ENCODE measurements around the gene LRRC59.

Gene LRRC59

GRCh38 chr17:50362661-50363060, 34.7 kb downstream of the LRRC59 start:
- no peak for DNase-seq (ENCODE audit: low spot score)
- TF ChIP-seq CTCF (IDR thresholded peaks at IDR 0.05; ENCODE audit: extremely low read depth, missing control alignments) = no peak

DNA sequence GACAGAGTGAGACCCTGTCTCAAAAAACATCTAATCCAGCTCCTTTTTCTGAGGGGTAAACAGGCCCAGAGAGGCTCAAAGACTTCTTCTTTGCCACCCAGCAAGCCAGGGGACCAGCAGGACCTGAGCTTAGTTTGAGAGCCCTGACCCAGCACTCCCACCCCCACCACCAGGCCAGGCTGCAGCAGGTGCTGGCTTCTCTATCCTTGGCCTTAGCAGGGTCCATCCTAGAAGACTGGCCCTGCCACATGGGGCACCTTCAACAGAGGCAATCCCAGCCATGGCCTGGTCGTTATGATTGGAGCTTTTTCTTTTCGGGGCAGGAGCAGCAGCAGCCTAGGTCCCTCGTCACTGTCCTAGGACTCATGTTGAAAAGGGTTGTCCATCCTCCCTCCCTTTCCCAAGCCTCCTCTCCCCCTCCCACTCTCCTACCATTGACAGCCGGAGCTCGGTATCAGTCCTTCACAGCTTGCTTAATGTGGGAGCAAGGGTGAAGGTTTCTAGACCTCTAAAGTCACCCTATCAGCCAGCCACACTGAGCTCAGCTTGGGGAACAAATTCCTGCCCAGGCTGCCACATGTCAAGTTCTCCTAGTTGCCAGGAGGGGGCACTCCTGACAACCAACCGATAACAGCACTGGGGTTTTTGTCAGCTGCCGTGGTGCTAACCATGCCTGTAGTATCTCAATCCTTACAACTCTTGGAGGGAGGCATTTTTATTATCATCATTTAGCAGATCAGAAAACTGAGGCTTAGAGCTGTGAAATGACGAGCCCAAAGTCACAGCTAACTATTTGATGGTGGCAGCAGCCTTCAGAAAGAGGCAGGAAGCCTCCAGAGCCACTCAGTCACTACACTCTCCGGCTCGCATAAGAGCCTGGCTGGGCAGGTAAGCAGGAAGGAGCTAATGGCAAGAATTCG, 35.5 kb downstream of the LRRC59 start:
- DNase-seq (ENCODE audit: low spot score) = peak; percentile 82
- TF ChIP-seq CTCF (IDR thresholded peaks at IDR 0.05; ENCODE audit: extremely low read depth, missing control alignments) = peak; percentile 60

GRCh38 chr17:50360486-50361115, 36.7 kb downstream of the LRRC59 start:
- DNase-seq (ENCODE audit: low spot score) = no peak
- TF ChIP-seq CTCF (IDR thresholded peaks at IDR 0.05; ENCODE audit: extremely low read depth, missing control alignments) = no peak

GRCh38 chr17:50359998-50360461, 37.3 kb downstream of the LRRC59 start:
- no peak for TF ChIP-seq CTCF (IDR thresholded peaks at IDR 0.05; ENCODE audit: extremely low read depth, missing control alignments)
- DNase-seq (ENCODE audit: low spot score) = no peak

DNA sequence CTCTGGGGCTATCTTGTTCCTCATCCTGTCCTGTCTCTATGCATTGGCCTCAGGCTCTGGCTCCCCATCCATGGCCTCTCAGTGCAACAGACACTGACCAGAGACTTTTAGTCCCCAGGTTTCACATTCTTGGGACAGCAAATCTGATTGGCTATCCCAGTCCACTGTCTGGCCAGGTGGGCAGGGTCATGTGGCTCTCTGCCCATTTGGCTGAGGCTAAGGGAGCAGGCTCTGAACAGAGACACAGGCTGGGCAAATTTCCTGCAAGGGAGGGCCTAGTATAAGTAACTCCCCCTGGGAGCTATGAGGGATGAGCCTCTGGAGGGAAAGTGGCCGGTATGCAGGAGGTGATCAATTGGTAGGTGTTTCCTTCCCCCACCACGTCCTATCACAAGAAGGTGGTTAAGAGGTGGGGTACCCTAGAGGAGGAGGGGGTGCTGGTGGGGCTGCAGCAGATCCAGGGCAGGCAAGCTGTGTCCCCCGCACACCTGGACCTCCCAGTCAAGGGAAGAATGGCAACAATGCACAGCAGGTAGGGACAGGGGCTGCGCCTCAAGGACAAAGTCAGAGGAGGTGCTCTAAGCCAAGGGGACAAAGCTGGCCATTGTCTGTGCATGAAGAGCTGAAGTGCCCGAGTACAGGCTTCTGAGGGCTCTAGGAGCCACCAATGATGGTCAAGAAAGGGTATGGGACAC, 38.2 kb downstream of the LRRC59 start:
- no peak for DNase-seq (ENCODE audit: low spot score)
- TF ChIP-seq CTCF (IDR thresholded peaks at IDR 0.05; ENCODE audit: extremely low read depth, missing control alignments) = no peak

DNA sequence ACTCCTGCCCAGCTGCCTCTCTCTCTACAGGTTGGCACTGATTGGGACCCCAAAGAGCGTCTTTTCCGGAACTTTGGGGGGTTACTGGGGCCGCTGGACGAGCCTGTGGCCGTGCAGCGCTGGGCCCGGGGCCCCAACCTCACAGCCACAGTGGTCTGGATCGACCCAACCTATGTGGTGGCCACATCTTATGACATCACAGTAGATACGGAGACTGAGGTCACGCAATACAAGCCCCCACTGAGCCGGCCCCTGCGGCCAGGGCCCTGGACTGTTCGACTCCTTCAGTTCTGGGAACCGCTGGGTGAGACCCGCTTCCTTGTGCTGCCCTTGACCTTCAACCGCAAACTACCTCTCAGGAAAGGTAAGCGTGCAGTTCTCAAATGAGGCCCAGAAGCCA, 39.1 kb downstream of the LRRC59 start:
- no peak for TF ChIP-seq CTCF (IDR thresholded peaks at IDR 0.05; ENCODE audit: extremely low read depth, missing control alignments)
- no peak for DNase-seq (ENCODE audit: low spot score)
